HG03460 (cell line): ENCODE data around the gene OSBPL7.
"Not testable (repeated sequence)": the region's sequence is repeated elsewhere in the genome, so short reads cannot be mapped to it uniquely, and the experiment has no call there.

Source experiments
- ATAC-seq: cut with Tn5 transposase; IDR thresholded peaks from one replicate; pipeline ENCODE4 v1.9.1; 2021; ENCODE audit not compliant: unreplicated experiment

OSBPL7 gene

GRCh38 chr17:47774987-47775580, 46.5 kb downstream of the OSBPL7 start:
- no peak for ATAC-seq

GRCh38 chr17:47774331-47774730, 47.3 kb downstream of the OSBPL7 start:
- no peak for ATAC-seq

- not testable (repeated sequence) for ATAC-seq
These were observed 47.9 kb downstream of the OSBPL7 start for GRCh38 chr17:47773649-47774048.

GRCh38 chr17:47763913-47764582, 57.5 kb downstream of the OSBPL7 start:
- ATAC-seq: no peak

GRCh38 chr17:47762728-47763127, 58.9 kb downstream of the OSBPL7 start:
- no peak for ATAC-seq

- ATAC-seq: no peak
These were observed 61.0 kb downstream of the OSBPL7 start for GRCh38 chr17:47760409-47761140.

- no peak for ATAC-seq
These were observed 64.2 kb downstream of the OSBPL7 start for GRCh38 chr17:47757386-47757785.
